ENCODE measurements around the gene FER. TPM values are rescaled to one million over a fixed set of nuclear protein-coding genes. Genes with fewer than 3 reads are reported as not detected.

Gene FER
- total and polyA plus RNA-seq, 9 of the 15 experiments (the other 6 are each of a cell fraction or from before 2014, with no cell fraction given): 6.7 to 18.2 (median 8.9) TPM

DNA sequence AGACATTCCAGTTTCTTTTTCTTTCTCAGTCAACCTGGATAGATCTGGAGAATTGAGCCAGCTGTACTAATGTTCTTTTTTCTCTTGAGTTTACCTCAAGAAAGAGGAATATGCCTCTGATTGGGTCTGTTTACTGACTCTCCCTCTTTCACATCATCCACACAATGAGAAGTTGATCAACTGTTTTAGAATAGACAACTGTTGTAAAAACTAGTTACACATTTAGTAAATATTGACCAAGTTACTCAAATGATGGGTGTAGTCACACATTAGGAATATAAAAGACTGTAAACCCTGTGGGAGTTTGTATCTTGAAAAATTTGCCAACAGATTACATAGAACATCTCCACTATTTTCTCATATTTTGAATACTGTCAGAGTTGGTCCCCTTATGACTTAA is 330.8 kb downstream of the FER start:
- FAIRE-seq (no peak), DNase-seq (ENCODE audit: extremely low read depth in 1 of 4, low spot score in 3 of 4) (no peak), ATAC-seq (no peak)
- H3K9me3 ChIP-seq (replicated peaks; ENCODE audit: control insufficient read depth, insufficient read depth, low read depth, low read length): no peaks in the 10 kb centered on the region
- H3K9ac ChIP-seq (ENCODE audit: insufficient read depth in 1 of 2, low read depth in 2 of 2, low read length in 2 of 2): no peak overlapping the region
- POLR2A ChIA-PET: no interaction called here
- TF ChIP-seq YBX1 (IDR thresholded peaks at IDR 0.05) (no peak), ZFX (CRISPR knock-in tag; IDR thresholded peaks at IDR 0.05) (no peak), NR1H2 (CRISPR knock-in tag; IDR thresholded peaks at IDR 0.05) (no peak), FIP1L1 (IDR thresholded peaks at IDR 0.05; ENCODE audit: low read depth, low read length, poor library complexity, severe bottlenecking) (no peak), SFPQ (IDR thresholded peaks at IDR 0.05; ENCODE audit: low read depth, low read length) (no peak), RBFOX2 (IDR thresholded peaks at IDR 0.05; ENCODE audit: low read depth, low read length) (no peak), ZFP1 (CRISPR knock-in tag; IDR thresholded peaks at IDR 0.05) (no peak), KLF10 (CRISPR knock-in tag; IDR thresholded peaks at IDR 0.05) (no peak), SP1 (CRISPR knock-in tag; IDR thresholded peaks at IDR 0.05) (no peak), BDP1 (IDR thresholded peaks at IDR 0.05; ENCODE audit: insufficient read depth, insufficient read length) (no peak)
- TF ChIP-seq, protein P1, sequence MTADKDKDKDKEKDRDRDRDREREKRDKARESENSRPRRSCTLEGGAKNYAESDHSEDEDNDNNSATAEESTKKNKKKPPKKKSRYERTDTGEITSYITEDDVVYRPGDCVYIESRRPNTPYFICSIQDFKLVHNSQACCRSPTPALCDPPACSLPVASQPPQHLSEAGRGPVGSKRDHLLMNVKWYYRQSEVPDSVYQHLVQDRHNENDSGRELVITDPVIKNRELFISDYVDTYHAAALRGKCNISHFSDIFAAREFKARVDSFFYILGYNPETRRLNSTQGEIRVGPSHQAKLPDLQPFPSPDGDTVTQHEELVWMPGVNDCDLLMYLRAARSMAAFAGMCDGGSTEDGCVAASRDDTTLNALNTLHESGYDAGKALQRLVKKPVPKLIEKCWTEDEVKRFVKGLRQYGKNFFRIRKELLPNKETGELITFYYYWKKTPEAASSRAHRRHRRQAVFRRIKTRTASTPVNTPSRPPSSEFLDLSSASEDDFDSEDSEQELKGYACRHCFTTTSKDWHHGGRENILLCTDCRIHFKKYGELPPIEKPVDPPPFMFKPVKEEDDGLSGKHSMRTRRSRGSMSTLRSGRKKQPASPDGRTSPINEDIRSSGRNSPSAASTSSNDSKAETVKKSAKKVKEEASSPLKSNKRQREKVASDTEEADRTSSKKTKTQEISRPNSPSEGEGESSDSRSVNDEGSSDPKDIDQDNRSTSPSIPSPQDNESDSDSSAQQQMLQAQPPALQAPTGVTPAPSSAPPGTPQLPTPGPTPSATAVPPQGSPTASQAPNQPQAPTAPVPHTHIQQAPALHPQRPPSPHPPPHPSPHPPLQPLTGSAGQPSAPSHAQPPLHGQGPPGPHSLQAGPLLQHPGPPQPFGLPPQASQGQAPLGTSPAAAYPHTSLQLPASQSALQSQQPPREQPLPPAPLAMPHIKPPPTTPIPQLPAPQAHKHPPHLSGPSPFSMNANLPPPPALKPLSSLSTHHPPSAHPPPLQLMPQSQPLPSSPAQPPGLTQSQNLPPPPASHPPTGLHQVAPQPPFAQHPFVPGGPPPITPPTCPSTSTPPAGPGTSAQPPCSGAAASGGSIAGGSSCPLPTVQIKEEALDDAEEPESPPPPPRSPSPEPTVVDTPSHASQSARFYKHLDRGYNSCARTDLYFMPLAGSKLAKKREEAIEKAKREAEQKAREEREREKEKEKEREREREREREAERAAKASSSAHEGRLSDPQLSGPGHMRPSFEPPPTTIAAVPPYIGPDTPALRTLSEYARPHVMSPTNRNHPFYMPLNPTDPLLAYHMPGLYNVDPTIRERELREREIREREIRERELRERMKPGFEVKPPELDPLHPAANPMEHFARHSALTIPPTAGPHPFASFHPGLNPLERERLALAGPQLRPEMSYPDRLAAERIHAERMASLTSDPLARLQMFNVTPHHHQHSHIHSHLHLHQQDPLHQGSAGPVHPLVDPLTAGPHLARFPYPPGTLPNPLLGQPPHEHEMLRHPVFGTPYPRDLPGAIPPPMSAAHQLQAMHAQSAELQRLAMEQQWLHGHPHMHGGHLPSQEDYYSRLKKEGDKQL (CRISPR knock-in tag; IDR thresholded peaks at IDR 0.05; ENCODE audit: borderline replicate concordance): no peak
- no peaks in the 10 kb centered on the region for H4K20me1 ChIP-seq (replicated peaks; ENCODE audit: control insufficient read depth, insufficient read depth, low read length)
- H3K36me3 ChIP-seq (ENCODE audit: control insufficient read depth, insufficient read depth, low read length): no peaks in the 10 kb centered on the region
- CTCF ChIA-PET (ENCODE audit: low intra/inter-chr PET ratio): no interaction called here
- H3K4me3 ChIP-seq: no peak overlapping the region
- no peak overlapping the region for H2AFZ ChIP-seq (ENCODE audit: low read depth, low read length)
- no peaks in the 10 kb centered on the region for H3K27me3 ChIP-seq (ENCODE audit: control insufficient read depth in 2 of 2, insufficient read depth in 2 of 2, low read length in 2 of 2)
- no peak overlapping the region for H3K27ac ChIP-seq (ENCODE audit: extremely low read depth, low read depth, low read length)
- in situ Hi-C loops (cut with MboI) (no loop called here), intact Hi-C loops (cut with micrococcal nuclease) (no loop called here)
- BruUV-seq (replicated peaks): no TSS peak
- no peaks in the 10 kb centered on the region for H3K4me1 ChIP-seq (replicated peaks in 1 of 2; ENCODE audit: control insufficient read depth in 2 of 2, insufficient read depth in 2 of 2, low read length in 2 of 2)
- H3K9me1 ChIP-seq (ENCODE audit: control insufficient read depth, insufficient read depth, low read length): no peaks in the 10 kb centered on the region
- H3K79me2 ChIP-seq (ENCODE audit: control insufficient read depth, insufficient read depth, low read length): no peaks in the 10 kb centered on the region
- H3K4me2 ChIP-seq (ENCODE audit: insufficient read depth, low read length): no peak overlapping the region
